ENCODE measurements around the gene VEGFD.

- TF ChIP-seq CTCF (IDR thresholded peaks at IDR 0.05; ENCODE audit: extremely low read depth in 1 of 2, insufficient read depth in 1 of 2, low read depth in 1 of 2, low read length in 2 of 2), result no peak
- no peak for TF ChIP-seq POLR2AphosphoS5 (IDR thresholded peaks at IDR 0.05; ENCODE audit: insufficient read depth, low read depth, low read length)
- TF ChIP-seq POLR2A (IDR thresholded peaks at IDR 0.05; ENCODE audit: low read depth, low read length), result no peak
Observed at GRCh38 chrX:15298201-15298600, 86.0 kb downstream of the VEGFD start.
